HG03378 (cell line): ENCODE results near the gene ARMS2.

Source experiments
- ATAC-seq: cut with Tn5 transposase; IDR thresholded peaks from one replicate; pipeline ENCODE4 v1.9.1; 2021; ENCODE audit warnings: mild to moderate bottlenecking, moderate library complexity; ENCODE audit not compliant: unreplicated experiment

Gene ARMS2

GRCh38 chr10:122454603-122455080, at the start of gene ARMS2:
Gene ARMS2, plus strand, starts transcription at chr10:122454653. Its CDS starts 75 bp downstream, at chr10:122454728.
- no peak for ATAC-seq

GRCh38 chr10:122407375-122408125, 46.9 kb upstream of the ARMS2 start:
- ATAC-seq, result no peak

- no peak for ATAC-seq
Observed at GRCh38 chr10:122413327-122413726, 41.1 kb upstream of the ARMS2 start.

GRCh38 chr10:122417667-122418066, 36.8 kb upstream of the ARMS2 start:
- no peak for ATAC-seq

GRCh38 chr10:122419016-122419415, 35.4 kb upstream of the ARMS2 start:
- no peak for ATAC-seq

- no peak for ATAC-seq
Observed at GRCh38 chr10:122419876-122420623, 34.4 kb upstream of the ARMS2 start.

GRCh38 chr10:122420624-122421007, 33.8 kb upstream of the ARMS2 start:
- ATAC-seq, result no peak

GRCh38 chr10:122421054-122421625, 33.3 kb upstream of the ARMS2 start:
- no peak for ATAC-seq

- no peak for ATAC-seq
Observed at GRCh38 chr10:122421742-122422141, 32.7 kb upstream of the ARMS2 start.

- no peak for ATAC-seq
Observed at GRCh38 chr10:122422266-122422989, 32.0 kb upstream of the ARMS2 start.

GRCh38 chr10:122424059-122424458, 30.4 kb upstream of the ARMS2 start:
- no peak for ATAC-seq

GRCh38 chr10:122426829-122427228, 27.6 kb upstream of the ARMS2 start:
- ATAC-seq, result no peak

- no peak for ATAC-seq
Observed at GRCh38 chr10:122427280-122427679, 27.2 kb upstream of the ARMS2 start.

GRCh38 chr10:122435212-122435827, 19.1 kb upstream of the ARMS2 start:
- no peak for ATAC-seq

- no peak for ATAC-seq
Observed at GRCh38 chr10:122441961-122442360, 12.5 kb upstream of the ARMS2 start.

GRCh38 chr10:122445469-122445868, 9.0 kb upstream of the ARMS2 start:
- no peak for ATAC-seq

- no peak for ATAC-seq
Observed at GRCh38 chr10:122445904-122446303, 8.5 kb upstream of the ARMS2 start.

GRCh38 chr10:122446668-122447423, 7.6 kb upstream of the ARMS2 start:
- no peak for ATAC-seq

GRCh38 chr10:122448600-122448999, 5.9 kb upstream of the ARMS2 start:
- ATAC-seq, result no peak

GRCh38 chr10:122449153-122449552, 5.3 kb upstream of the ARMS2 start:
- ATAC-seq, result no peak
